Activated B cell treated with CpG ODN at 0.5 μM for 24 hours (primary cell): Measurements from ENCODE around the gene PRPF8. TPM values are rescaled to one million over a fixed set of nuclear protein-coding genes. Genes with fewer than 3 reads are reported as not detected.

Source experiments
- ATAC-seq: fragments of 200-7000 bp; cut with Tn5 transposase; one replicate; pipeline ENCODE4 v1.10.0; 2021; ENCODE audit warnings: low read depth, mild to moderate bottlenecking, moderate library complexity
- CTCF ChIA-PET: fragments of 350-600 bp; sonication (Branson Sonifier 250); formaldehyde crosslinking; loops from one replicate; lab custom pipeline; 2021; ENCODE audit warnings: antibody characterized with exemption; lab: Charles Lee
- POLR2A ChIA-PET: fragments of 350-600 bp; sonication (Branson Sonifier 250); formaldehyde crosslinking; loops from one replicate; lab custom pipeline; 2021; ENCODE audit warnings: antibody characterized with exemption; lab: Charles Lee
- DNase-seq: peaks from one replicate; pipeline ENCODE4 v3.0.0; 2022
- H3K27ac Mint-ChIP-seq: one replicate; pipeline ENCODE4 v1.8.0; 2020; ENCODE audit warnings: mixed read lengths
- H3K27me3 Mint-ChIP-seq: one replicate; pipeline ENCODE4 v1.8.0; 2021; ENCODE audit warnings: mixed read lengths
- H3K36me3 Mint-ChIP-seq: one replicate; pipeline ENCODE4 v1.8.0; 2021; ENCODE audit warnings: low read depth, mixed read lengths
- H3K4me1 Mint-ChIP-seq: one replicate; pipeline ENCODE4 v1.8.0; 2021; ENCODE audit warnings: mixed read lengths
- H3K4me3 Mint-ChIP-seq: one replicate; pipeline ENCODE4 v1.8.0; 2020; ENCODE audit warnings: mild to moderate bottlenecking, mixed read lengths
- H3K9me3 Mint-ChIP-seq: one replicate; pipeline ENCODE4 v1.8.0; 2020; ENCODE audit warnings: mixed read lengths
- intact Hi-C: fragments of 100-400 bp; cut with micrococcal nuclease; formaldehyde crosslinking; loops from one replicate; pipeline ENCODE4 v1.15.1; 2024
- total RNA-seq: library from RNA; stranded (reverse); gene quantifications from 2 replicates; pipeline ENCODE4 v1.2.3, GENCODE V29; 2022
- TF ChIP-seq, protein P1 (sequence below): fragments of 200-600 bp; IDR thresholded peaks from one replicate; pipeline ENCODE4 v1.8.0; 2022; ENCODE audit warnings: antibody characterized with exemption, mild to moderate bottlenecking

The PRPF8 gene
- total RNA-seq, 1 donor from 2014 or later, result 442 TPM

DNA sequence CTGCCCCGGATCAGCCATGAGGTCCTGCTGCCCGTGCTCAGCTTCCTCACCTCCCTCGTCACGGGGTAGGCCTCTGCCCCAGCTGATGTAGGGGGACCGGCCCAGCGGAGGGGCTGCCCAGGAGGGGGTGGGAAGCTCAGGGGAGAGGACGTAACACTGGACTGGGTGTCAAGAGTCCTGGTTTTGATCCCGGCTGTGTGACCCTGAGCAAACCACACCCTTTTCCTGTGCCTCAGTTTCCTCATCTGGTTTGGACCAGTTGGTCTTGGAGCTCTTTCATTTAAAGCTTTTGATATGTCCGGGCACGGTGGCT lies 46.5 kb upstream of the PRPF8 start:
- ATAC-seq (no peak), DNase-seq (no peak)
- CTCF ChIA-PET, result interaction anchor here (2.5 to 3.8 kb wide), 2 partner anchors 14 to 52 kb away, joined by 13 to 24 read pairs; no protein-coding TSS in a partner anchor
- no peaks in the 10 kb centered on the region for H3K9me3 Mint-ChIP-seq
- H3K36me3 Mint-ChIP-seq, result peaks cover 53% of the 10 kb centered on the region
- H3K27me3 Mint-ChIP-seq, result no peaks in the 10 kb centered on the region
- TF ChIP-seq, protein P1, sequence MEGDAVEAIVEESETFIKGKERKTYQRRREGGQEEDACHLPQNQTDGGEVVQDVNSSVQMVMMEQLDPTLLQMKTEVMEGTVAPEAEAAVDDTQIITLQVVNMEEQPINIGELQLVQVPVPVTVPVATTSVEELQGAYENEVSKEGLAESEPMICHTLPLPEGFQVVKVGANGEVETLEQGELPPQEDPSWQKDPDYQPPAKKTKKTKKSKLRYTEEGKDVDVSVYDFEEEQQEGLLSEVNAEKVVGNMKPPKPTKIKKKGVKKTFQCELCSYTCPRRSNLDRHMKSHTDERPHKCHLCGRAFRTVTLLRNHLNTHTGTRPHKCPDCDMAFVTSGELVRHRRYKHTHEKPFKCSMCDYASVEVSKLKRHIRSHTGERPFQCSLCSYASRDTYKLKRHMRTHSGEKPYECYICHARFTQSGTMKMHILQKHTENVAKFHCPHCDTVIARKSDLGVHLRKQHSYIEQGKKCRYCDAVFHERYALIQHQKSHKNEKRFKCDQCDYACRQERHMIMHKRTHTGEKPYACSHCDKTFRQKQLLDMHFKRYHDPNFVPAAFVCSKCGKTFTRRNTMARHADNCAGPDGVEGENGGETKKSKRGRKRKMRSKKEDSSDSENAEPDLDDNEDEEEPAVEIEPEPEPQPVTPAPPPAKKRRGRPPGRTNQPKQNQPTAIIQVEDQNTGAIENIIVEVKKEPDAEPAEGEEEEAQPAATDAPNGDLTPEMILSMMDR, result no peak
- peaks cover 50% of the 10 kb centered on the region for H3K4me1 Mint-ChIP-seq
- intact Hi-C loops, result no loop called here
- H3K4me3 Mint-ChIP-seq, result no peak overlapping the region
- POLR2A ChIA-PET, result interaction anchor here (1.1 to 4.5 kb wide), 3 partner anchors 8 to 52 kb away, joined by 6 to 67 read pairs (median 29); partner anchors contain the start of gene WDR81
- H3K27ac Mint-ChIP-seq, result peak overlapping the region; percentile 24

DNA sequence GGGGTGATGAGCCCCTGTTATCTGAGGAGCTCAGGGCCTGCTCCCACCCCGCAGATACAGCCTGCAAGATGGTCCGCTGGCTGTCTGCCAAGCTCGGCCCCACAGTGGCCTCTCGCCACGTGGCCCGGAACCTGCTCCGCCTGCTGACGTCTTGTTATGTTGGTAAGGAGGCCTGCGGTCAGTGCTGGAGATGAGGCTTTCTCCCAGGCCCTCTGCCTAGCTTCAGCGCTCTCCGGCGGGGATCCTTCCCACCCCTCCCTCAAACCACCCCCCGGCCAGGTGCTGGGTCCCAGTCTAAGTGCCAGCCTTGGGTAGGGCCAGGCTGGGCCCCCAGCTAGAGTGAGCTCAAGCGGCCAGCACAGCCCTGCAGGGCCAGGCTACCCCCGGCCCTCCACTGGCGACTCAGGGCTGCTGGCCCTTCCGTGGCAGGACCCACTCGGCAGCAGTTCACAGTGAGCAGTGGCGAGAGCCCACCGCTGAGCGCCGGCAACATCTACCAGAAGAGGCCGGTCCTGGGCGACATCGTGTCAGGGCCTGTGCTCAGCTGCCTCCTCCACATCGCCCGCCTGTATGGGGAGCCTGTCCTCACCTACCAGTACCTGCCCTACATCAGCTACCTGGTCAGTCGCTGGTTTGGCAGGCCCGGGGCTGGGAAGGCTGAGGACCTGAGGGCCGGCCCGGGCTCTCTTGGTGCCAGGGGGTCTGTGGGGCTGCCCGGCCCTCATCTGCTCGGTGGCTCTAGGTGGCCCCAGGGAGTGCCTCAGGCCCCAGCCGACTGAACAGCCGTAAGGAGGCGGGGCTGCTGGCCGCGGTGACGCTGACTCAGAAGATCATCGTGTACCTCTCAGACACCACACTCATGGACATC lies 45.9 kb upstream of the PRPF8 start:
- intact Hi-C loops, result no loop called here
- Mint-ChIP-seq H3K9me3 (no peaks in the 10 kb centered on the region), H3K27me3 (no peaks in the 10 kb centered on the region), H3K27ac (peak overlapping the region; percentile 24), H3K4me1 (peaks cover 56% of the 10 kb centered on the region), H3K36me3 (peaks cover 51% of the 10 kb centered on the region), H3K4me3 (no peak overlapping the region)
- ChIA-PET POLR2A (interaction anchor here (1.1 to 4.5 kb wide), 4 partner anchors 8 to 53 kb away, joined by 3 to 67 read pairs (median 18); partner anchors contain the start of gene WDR81), CTCF (interaction anchor here (3.8 kb wide), 1 partner anchor 53 kb away, joined by 24 read pairs; no protein-coding TSS in a partner anchor)
- ATAC-seq, result no peak
- TF ChIP-seq, protein P1, result no peak
- DNase-seq, result no peak

DNA sequence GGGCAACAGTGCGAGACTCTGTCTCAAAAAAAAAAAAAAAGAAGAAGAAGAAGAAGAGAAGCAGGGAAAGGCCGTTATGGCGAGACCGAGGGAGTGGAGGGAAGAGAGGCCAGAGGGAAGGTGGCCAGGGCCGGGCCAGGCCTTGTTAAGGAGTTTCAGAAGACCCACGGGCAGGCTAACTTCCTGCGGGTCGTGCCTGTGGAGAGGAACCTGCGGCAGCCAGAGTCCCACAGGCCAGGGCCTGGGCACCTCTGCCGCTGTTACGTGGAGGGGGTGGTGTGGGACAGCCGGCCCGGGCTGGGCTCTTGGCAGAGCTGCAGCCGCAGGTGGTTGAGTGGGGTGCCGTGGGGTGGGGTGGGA lies 45.3 kb upstream of the PRPF8 start:
- Mint-ChIP-seq H3K36me3 (peaks cover 50% of the 10 kb centered on the region), H3K9me3 (no peaks in the 10 kb centered on the region), H3K27me3 (no peaks in the 10 kb centered on the region), H3K27ac (peak overlapping the region; percentile 22), H3K4me3 (no peak overlapping the region), H3K4me1 (peaks cover 61% of the 10 kb centered on the region)
- TF ChIP-seq, protein P1, result no peak
- no peak for ATAC-seq
- POLR2A ChIA-PET, result interaction anchor here (0.6 to 1.1 kb wide), 2 partner anchors 9 to 34 kb away, joined by 3 read pairs; no protein-coding TSS in a partner anchor
- intact Hi-C loops, result no loop called here
- CTCF ChIA-PET, result no interaction called here
- DNase-seq, result no peak

DNA sequence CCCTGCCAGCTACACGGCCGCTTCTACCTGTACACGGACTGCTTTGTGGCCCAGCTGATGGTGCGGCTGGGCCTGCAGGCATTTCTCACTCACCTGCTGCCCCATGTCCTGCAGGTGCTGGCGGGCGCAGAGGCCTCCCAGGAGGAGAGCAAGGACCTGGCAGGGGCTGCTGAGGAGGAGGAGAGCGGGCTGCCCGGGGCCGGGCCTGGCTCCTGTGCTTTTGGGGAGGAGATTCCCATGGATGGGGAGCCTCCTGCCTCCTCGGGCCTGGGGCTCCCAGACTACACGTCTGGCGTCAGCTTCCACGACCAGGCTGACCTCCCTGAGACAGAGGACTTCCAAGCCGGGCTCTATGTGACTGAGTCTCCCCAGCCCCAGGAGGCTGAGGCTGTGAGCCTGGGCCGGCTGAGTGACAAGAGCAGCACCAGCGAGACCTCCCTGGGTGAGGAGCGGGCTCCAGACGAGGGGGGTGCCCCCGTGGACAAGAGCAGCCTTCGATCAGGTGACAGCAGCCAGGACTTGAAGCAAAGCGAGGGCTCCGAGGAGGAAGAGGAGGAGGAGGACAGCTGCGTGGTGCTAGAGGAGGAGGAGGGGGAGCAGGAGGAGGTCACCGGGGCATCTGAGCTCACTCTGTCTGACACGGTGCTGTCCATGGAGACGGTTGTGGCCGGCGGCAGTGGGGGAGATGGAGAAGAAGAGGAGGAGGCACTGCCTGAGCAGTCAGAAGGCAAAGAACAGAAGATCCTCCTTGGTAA lies 43.4 kb upstream of the PRPF8 start:
- H3K27me3 Mint-ChIP-seq, result no peaks in the 10 kb centered on the region
- peak overlapping the region; percentile 56 for H3K27ac Mint-ChIP-seq
- POLR2A ChIA-PET, result interaction anchor here (0.5 to 2.2 kb wide), 2 partner anchors 37 to 55 kb away, joined by 5 to 8 read pairs; no protein-coding TSS in a partner anchor
- CTCF ChIA-PET, result interaction anchor here (1.2 kb wide), 1 partner anchor 56 kb away, joined by 3 read pairs; no protein-coding TSS in a partner anchor
- H3K4me3 Mint-ChIP-seq, result peak overlapping the region; percentile 7
- ATAC-seq (no peak), DNase-seq (no peak)
- TF ChIP-seq, protein P1, result no peak
- H3K4me1 Mint-ChIP-seq, result peaks cover 53% of the 10 kb centered on the region
- H3K9me3 Mint-ChIP-seq, result no peaks in the 10 kb centered on the region
- intact Hi-C loops, result no loop called here
- H3K36me3 Mint-ChIP-seq, result peaks cover 36% of the 10 kb centered on the region
